Lower leg skin (tissue), 4 donors: Measurements from ENCODE around the gene PKM. TPM values are rescaled to one million over a fixed set of nuclear protein-coding genes. Genes with fewer than 3 reads are reported as not detected.

Source experiments
- DNase-seq, 2 donors: peaks; one replicate each; pipeline ENCODE4 v3.0.0-alpha.2; 2019; ENCODE audit warnings: low spot score in 2 of 2
- H3K4me3 ChIP-seq: fragments of 200-600 bp; sonication (generic); 2 replicates; pipeline ENCODE4 v1.5.1; 2017; ENCODE audit warnings: mild to moderate bottlenecking, low read depth; ENCODE audit not compliant: poor library complexity, severe bottlenecking
- CTCF ChIP-seq, 3 donors: fragments of 450-650 bp; IDR thresholded peaks; one replicate each; pipeline ENCODE4 v1.5.1; 2016; ENCODE audit warnings: antibody characterized with exemption in 3 of 3, mild to moderate bottlenecking in 3 of 3, moderate library complexity in 2 of 3
- POLR2A ChIP-seq, 2 donors: fragments of 450-650 bp; IDR thresholded peaks; one replicate each; pipeline ENCODE4 v1.6.1; 2016 to 2017; ENCODE audit warnings: antibody characterized with exemption in 2 of 2, mild to moderate bottlenecking in 1 of 2, moderate library complexity in 1 of 2
- WGBS, 2 donors: methylation state at CpG; one replicate each; pipeline ENCODE4 v1.1.5; 2018; 5-methylcytosine and 5-hydroxymethylcytosine counted together
- intact Hi-C: fragments of 100-400 bp; cut with DNase I; formaldehyde crosslinking; loops from one replicate; pipeline ENCODE4 v1.15.0; 2023; ENCODE audit warnings: low total_unique reads
- total RNA-seq, 4 donors: library from RNA; depleted of rRNA; stranded (reverse); fragments of >200 nt; gene quantifications; one replicate each; pipeline ENCODE4 v1.1.0, GENCODE V29; 2016

PKM gene
- total RNA-seq, 4 donors from 2014 or later, result 266 to 433 (median 367) TPM

- H3K4me3 ChIP-seq, result no peak overlapping the region
- intact Hi-C loops, result loop anchor here (10.0 kb wide), 1 partner anchor 71 kb away; the partner anchor contains the start of gene PARP6
- WGBS, 2 donors, result 12 to 24% methylated on average over 5 of the region's 5 CpGs
- peak; percentile 63 to 85 for DNase-seq
- TF ChIP-seq POLR2A (IDR thresholded peaks at IDR 0.05), result no peak
- TF ChIP-seq CTCF (IDR thresholded peaks at IDR 0.05), result no peak
These were observed 27.5 kb downstream of the PKM start for GRCh38 chr15:72203507-72203837.

GRCh38 chr15:72202801-72203506 lies 28.0 kb downstream of the PKM start:
- H3K4me3 ChIP-seq, result no peak overlapping the region
- WGBS, 2 donors, result 46 to 63% methylated on average over 8 of the region's 8 CpGs
- DNase-seq, result peak in 1 of 2 donors; percentile 78
- no peak for TF ChIP-seq CTCF (IDR thresholded peaks at IDR 0.05)
- TF ChIP-seq POLR2A (IDR thresholded peaks at IDR 0.05), result no peak
- intact Hi-C loops, result loop anchor here (10.0 kb wide), 1 partner anchor 72 kb away; the partner anchor contains the start of gene PARP6

- intact Hi-C loops, result loop anchor here (10.0 kb wide), 1 partner anchor 72 kb away; the partner anchor contains the start of gene PARP6
- no peak overlapping the region for H3K4me3 ChIP-seq
- peak in 1 of 2 donors; percentile 82 for DNase-seq
- 85 to 86% methylated on average over 11 to 13 of the region's 13 CpGs for WGBS, 2 donors
- TF ChIP-seq CTCF (IDR thresholded peaks at IDR 0.05) (no peak), POLR2A (IDR thresholded peaks at IDR 0.05) (no peak)
These were observed 28.7 kb downstream of the PKM start for GRCh38 chr15:72202302-72202701.

- 66 to 79% methylated on average over 3 of the region's 3 CpGs for WGBS, 2 donors
- intact Hi-C loops, result loop anchor here (10.0 kb wide), 1 partner anchor 73 kb away; the partner anchor contains the start of gene PARP6
- no peak for DNase-seq
- no peak overlapping the region for H3K4me3 ChIP-seq
- TF ChIP-seq CTCF (IDR thresholded peaks at IDR 0.05) (no peak), POLR2A (IDR thresholded peaks at IDR 0.05) (no peak)
These were observed 29.5 kb downstream of the PKM start for GRCh38 chr15:72201391-72201921.

- 78 to 82% methylated on average over 15 of the region's 15 CpGs for WGBS, 2 donors
These were observed 30.4 kb downstream of the PKM start for GRCh38 chr15:72200395-72201237.

More at GRCh38 chr15:72200395-72201237, 30.4 kb downstream of the PKM start:
- DNase-seq, result no peak
- intact Hi-C loops, result loop anchor here (10.0 kb wide), 1 partner anchor 74 kb away; the partner anchor contains the start of gene PARP6
- no peak overlapping the region for H3K4me3 ChIP-seq
- no peak for TF ChIP-seq CTCF (IDR thresholded peaks at IDR 0.05)
- no peak for TF ChIP-seq POLR2A (IDR thresholded peaks at IDR 0.05)
